ENCODE data around the gene AK5. TPM values are rescaled to one million over a fixed set of nuclear protein-coding genes. Genes with fewer than 3 reads are reported as not detected.

AK5 gene
- total and polyA plus RNA-seq, 2 of the 13 experiments (the other 11 are each of a cell fraction or from before 2014, with no cell fraction given), result not detected

- BruUV-seq (replicated peaks), result no TSS peak
- H3K4me1 ChIP-seq (ENCODE audit: insufficient read depth, low read length), result no peaks in the 10 kb centered on the region
- in situ Hi-C loops (cut with HindIII; ENCODE audit: extremely low pct_ligation_motif_present, low pct_unique_long_range_greater_than_20kb) (no loop called here), intact Hi-C loops (cut with micrococcal nuclease; ENCODE audit: unreplicated experiment) (no loop called here)
- no peak for DNase-seq (ENCODE audit: low spot score)
- no peaks in the 10 kb centered on the region for H3K36me3 ChIP-seq (replicated peaks in 1 of 2; ENCODE audit: control insufficient read depth in 1 of 2, insufficient read depth in 2 of 2, low read length in 2 of 2)
- WGBS (ENCODE audit: low lambda C conversion rate), result 50% methylated on average over 1 of the region's 1 CpG
- H3K9ac ChIP-seq (ENCODE audit: insufficient read depth, low read depth, low read length), result no peak overlapping the region
- H4K20me1 ChIP-seq (ENCODE audit: insufficient read depth, low read length), result no peaks in the 10 kb centered on the region; the same call in 1 of the 2 replicates
- no peaks in the 10 kb centered on the region for H3K9me3 ChIP-seq (ENCODE audit: low read length)
- no peak for FAIRE-seq
- CTCF ChIA-PET (ENCODE audit: low intra/inter-chr PET ratio, low total read pairs), result no interaction called here
- no peak overlapping the region for H3K27ac ChIP-seq (ENCODE audit: extremely low read length, insufficient read depth, low read length)
- no peak overlapping the region for H3K4me3 ChIP-seq (replicated peaks in 1 of 3; ENCODE audit: insufficient read depth in 1 of 3, low read depth in 2 of 3, low read length in 3 of 3)
- POLR2A ChIA-PET, result no interaction called here
- no peaks in the 10 kb centered on the region for H3K79me2 ChIP-seq (ENCODE audit: insufficient read depth, low read length)
- no peak overlapping the region for H3K4me2 ChIP-seq (ENCODE audit: low read depth, low read length)
- no peak for TF ChIP-seq ZFP36 (IDR thresholded peaks at IDR 0.05; ENCODE audit: borderline replicate concordance, low read depth, low read length, partially characterized antibody)
- TF ChIP-seq, protein P1, sequence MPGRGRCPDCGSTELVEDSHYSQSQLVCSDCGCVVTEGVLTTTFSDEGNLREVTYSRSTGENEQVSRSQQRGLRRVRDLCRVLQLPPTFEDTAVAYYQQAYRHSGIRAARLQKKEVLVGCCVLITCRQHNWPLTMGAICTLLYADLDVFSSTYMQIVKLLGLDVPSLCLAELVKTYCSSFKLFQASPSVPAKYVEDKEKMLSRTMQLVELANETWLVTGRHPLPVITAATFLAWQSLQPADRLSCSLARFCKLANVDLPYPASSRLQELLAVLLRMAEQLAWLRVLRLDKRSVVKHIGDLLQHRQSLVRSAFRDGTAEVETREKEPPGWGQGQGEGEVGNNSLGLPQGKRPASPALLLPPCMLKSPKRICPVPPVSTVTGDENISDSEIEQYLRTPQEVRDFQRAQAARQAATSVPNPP (CRISPR knock-in tag; IDR thresholded peaks at IDR 0.05), result no peak
- TF ChIP-seq ZNF121 (CRISPR knock-in tag; IDR thresholded peaks at IDR 0.05), result 0 out of 2 replicates have a peak, but pooled peaks have one; percentile 22
- H3K27me3 ChIP-seq (ENCODE audit: control insufficient read depth in 1 of 2, insufficient read depth in 2 of 2, low read length in 2 of 2), result peaks cover 0 to 6% of the 10 kb centered on the region in 2 experiments; a peak in 2 of 5 replicates
- ATAC-seq, result no peak
- H2AFZ ChIP-seq (ENCODE audit: low read length), result no peak overlapping the region
Measured at GRCh38 chr1:77552626-77553025, 270.8 kb downstream of the AK5 start.

- ChIA-PET CTCF (ENCODE audit: low intra/inter-chr PET ratio, low total read pairs) (no interaction called here), POLR2A (no interaction called here)
- ATAC-seq (no peak), FAIRE-seq (no peak), DNase-seq (ENCODE audit: low spot score) (no peak)
- WGBS (ENCODE audit: low lambda C conversion rate), result 38% methylated on average over 9 of the region's 9 CpGs
- H3K4me2 ChIP-seq (ENCODE audit: low read depth, low read length), result no peak overlapping the region
- no TSS peak for BruUV-seq (replicated peaks)
- intact Hi-C loops (cut with micrococcal nuclease; ENCODE audit: unreplicated experiment), result no loop called here
- no peaks in the 10 kb centered on the region; the same call in 1 of the 2 replicates for H4K20me1 ChIP-seq (ENCODE audit: insufficient read depth, low read length)
- no peak overlapping the region for H3K27ac ChIP-seq (ENCODE audit: extremely low read length, insufficient read depth, low read length)
- H3K27me3 ChIP-seq (ENCODE audit: control insufficient read depth in 1 of 2, insufficient read depth in 2 of 2, low read length in 2 of 2), result no peaks in the 10 kb centered on the region
- no peaks in the 10 kb centered on the region for H3K79me2 ChIP-seq (ENCODE audit: insufficient read depth, low read length)
- no peaks in the 10 kb centered on the region for H3K9me3 ChIP-seq (ENCODE audit: low read length)
- H3K36me3 ChIP-seq (replicated peaks in 1 of 2; ENCODE audit: control insufficient read depth in 1 of 2, insufficient read depth in 2 of 2, low read length in 2 of 2), result no peaks in the 10 kb centered on the region
- no peak overlapping the region for H2AFZ ChIP-seq (ENCODE audit: low read length)
- in situ Hi-C loops (cut with HindIII; ENCODE audit: extremely low pct_ligation_motif_present, low pct_unique_long_range_greater_than_20kb), result no loop called here
- TF ChIP-seq ZBTB42 (CRISPR knock-in tag; IDR thresholded peaks at IDR 0.05) (no peak), PAWR (CRISPR knock-in tag; IDR thresholded peaks at IDR 0.05; ENCODE audit: borderline replicate concordance) (no peak), ARNT (IDR thresholded peaks at IDR 0.05) (no peak), RFX3 (CRISPR knock-in tag; IDR thresholded peaks at IDR 0.05) (no peak), MBD4 (IDR thresholded peaks at IDR 0.05; ENCODE audit: borderline replicate concordance, low read length) (no peak), ZNF782 (CRISPR knock-in tag; IDR thresholded peaks at IDR 0.05; ENCODE audit: borderline replicate concordance) (no peak)
- TF ChIP-seq, protein P2, sequence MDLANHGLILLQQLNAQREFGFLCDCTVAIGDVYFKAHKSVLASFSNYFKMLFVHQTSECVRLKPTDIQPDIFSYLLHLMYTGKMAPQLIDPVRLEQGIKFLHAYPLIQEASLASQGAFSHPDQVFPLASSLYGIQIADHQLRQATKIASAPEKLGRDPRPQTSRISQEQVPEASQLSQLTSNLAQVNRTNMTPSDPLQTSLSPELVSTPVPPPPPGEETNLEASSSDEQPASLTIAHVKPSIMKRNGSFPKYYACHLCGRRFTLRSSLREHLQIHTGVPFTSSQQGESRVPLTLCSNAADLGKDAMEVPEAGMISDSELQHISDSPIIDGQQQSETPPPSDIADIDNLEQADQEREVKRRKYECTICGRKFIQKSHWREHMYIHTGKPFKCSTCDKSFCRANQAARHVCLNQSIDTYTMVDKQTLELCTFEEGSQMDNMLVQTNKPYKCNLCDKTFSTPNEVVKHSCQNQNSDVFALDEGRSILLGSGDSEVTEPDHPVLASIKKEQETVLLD (CRISPR knock-in tag; IDR thresholded peaks at IDR 0.05; ENCODE audit: low read depth), result no peak
- no peak overlapping the region for H3K4me3 ChIP-seq (replicated peaks in 1 of 3; ENCODE audit: insufficient read depth in 1 of 3, low read depth in 2 of 3, low read length in 3 of 3)
- no peak overlapping the region for H3K9ac ChIP-seq (ENCODE audit: insufficient read depth, low read depth, low read length)
- no peaks in the 10 kb centered on the region for H3K4me1 ChIP-seq (ENCODE audit: insufficient read depth, low read length)
Measured at GRCh38 chr1:77553568-77554291, 271.9 kb downstream of the AK5 start.
